ENCODE results near the gene OR8D1.

DNA sequence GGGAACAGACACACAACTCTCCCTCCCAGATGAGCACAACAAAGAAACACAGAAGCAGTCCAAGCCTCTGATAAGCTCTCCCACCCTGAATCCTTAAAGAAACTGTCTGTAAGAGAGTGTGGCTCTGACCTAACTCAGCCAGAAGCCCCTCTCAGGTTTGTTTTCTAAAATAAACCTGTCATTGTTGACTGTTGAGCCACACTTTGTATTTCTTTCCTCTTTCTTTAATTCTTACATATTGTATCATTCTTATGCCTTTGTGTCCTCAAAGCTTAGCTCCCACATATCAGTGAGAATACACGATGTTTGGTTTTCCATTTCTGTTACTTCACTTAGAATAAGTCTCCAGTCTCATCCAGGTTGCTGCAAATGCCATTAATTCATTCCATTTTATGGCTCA is 14.0 kb upstream of the OR8D1 start:
- TF ChIP-seq, protein P1, sequence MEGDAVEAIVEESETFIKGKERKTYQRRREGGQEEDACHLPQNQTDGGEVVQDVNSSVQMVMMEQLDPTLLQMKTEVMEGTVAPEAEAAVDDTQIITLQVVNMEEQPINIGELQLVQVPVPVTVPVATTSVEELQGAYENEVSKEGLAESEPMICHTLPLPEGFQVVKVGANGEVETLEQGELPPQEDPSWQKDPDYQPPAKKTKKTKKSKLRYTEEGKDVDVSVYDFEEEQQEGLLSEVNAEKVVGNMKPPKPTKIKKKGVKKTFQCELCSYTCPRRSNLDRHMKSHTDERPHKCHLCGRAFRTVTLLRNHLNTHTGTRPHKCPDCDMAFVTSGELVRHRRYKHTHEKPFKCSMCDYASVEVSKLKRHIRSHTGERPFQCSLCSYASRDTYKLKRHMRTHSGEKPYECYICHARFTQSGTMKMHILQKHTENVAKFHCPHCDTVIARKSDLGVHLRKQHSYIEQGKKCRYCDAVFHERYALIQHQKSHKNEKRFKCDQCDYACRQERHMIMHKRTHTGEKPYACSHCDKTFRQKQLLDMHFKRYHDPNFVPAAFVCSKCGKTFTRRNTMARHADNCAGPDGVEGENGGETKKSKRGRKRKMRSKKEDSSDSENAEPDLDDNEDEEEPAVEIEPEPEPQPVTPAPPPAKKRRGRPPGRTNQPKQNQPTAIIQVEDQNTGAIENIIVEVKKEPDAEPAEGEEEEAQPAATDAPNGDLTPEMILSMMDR (conservative IDR thresholded peaks at IDR 0.05 in 1 of 2, IDR thresholded peaks at IDR 0.05 in 1 of 2; ENCODE audit: extremely low read depth in 1 of 2, insufficient read depth in 1 of 2, low read depth in 1 of 2, low read length in 2 of 2) = no peak
- no peak for TF ChIP-seq EZH2 (IDR thresholded peaks at IDR 0.05; ENCODE audit: borderline replicate concordance, low read length)
